ENCODE results near the gene TXNDC8. TPM values are rescaled to one million over a fixed set of nuclear protein-coding genes. Genes with fewer than 3 reads are reported as not detected.

Gene TXNDC8
- total and polyA plus RNA-seq, 9 donors, result not detected

DNA sequence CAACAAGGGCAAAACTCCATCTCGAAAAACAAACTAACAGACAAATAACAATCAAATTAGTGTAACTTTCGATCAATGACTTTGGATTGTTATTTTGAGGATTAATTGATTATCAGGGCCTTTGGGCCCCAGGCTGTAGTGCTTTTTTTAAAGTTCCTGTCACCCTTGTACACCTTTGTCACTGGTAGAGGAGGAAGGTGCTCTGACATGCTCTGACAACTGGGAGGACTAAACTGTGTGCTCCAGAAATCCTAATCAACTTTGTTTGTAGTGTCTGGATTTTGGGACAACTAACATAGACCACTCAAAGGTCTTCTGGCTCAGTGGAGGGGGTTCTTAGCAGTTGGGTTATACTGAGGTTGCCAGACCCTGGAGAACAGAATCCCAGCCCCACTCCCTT lies 83.2 kb downstream of the TXNDC8 start:
- Histone ChIP-seq H3K4me3 (peak overlapping the region; percentile 95), H3K27ac (no peak overlapping the region), H3K36me3 (no peaks in the 10 kb centered on the region), H3K9me3 (no peaks in the 10 kb centered on the region), H3K27me3 (no peaks in the 10 kb centered on the region), H3K4me1 (ENCODE audit: insufficient read depth) (peaks cover 8% of the 10 kb centered on the region)
- TF ChIP-seq POLR2A (IDR thresholded peaks at IDR 0.05), result no peak
- no peak for TF ChIP-seq CTCF (IDR thresholded peaks at IDR 0.05)
- WGBS, 3 donors, result 83 to 85% (median 84%) methylated on average over 2 of the region's 2 CpGs
- intact Hi-C loops (cut with DNase I), result no loop called here
- no peak for DNase-seq

Small RNA genes lying within 50 kb of the gene (small RNA-seq; reads per million reads assigned to genes)
- not detected for gene RNU6-1039P

Other genes with a start within 250 kb of the TXNDC8 start
- gene C9orf152, start 129.7 kb downstream of the TXNDC8 start, total RNA-seq, result under 1 TPM in 4 of 7 donors, not detected in 3; 0.12 to 0.34 (median 0.25) TPM
- under 1 TPM in 1 of 2 donors, not detected in 1; 0.07 TPM for gene C9orf152, start 129.7 kb downstream of the TXNDC8 start, polyA plus RNA-seq
- gene TXN, start 81.4 kb downstream of the TXNDC8 start, total RNA-seq, result 100 to 1,000 TPM in 4 of 7 donors, 10 to 100 TPM in 3; 84.4 to 176 (median 104) TPM
- gene TXN, start 81.4 kb downstream of the TXNDC8 start, polyA plus RNA-seq, result 100 to 1,000 TPM; 117 to 135 TPM
- gene SVEP1, start 241.9 kb upstream of the TXNDC8 start, total RNA-seq, result 10 to 100 TPM in 4 of 7 donors, 1 to 10 TPM in 2, under 1 TPM in 1; 0.40 to 20.0 (median 13.3) TPM
- 10 to 100 TPM in 1 of 2 donors, 1 to 10 TPM in 1; 1.2 to 23.1 TPM for gene SVEP1, start 241.9 kb upstream of the TXNDC8 start, polyA plus RNA-seq